ELR (cell line): ENCODE results near the gene DLG5.

ENCODE experiments used
- DNase-seq: peaks from one replicate; pipeline ENCODE4 v3.0.0-alpha.2; 2015; ENCODE audit warnings: low read depth

DLG5 gene

GRCh38 chr10:77889277-77889903, 37.2 kb downstream of the DLG5 start:
- DNase-seq = no peak

DNA sequence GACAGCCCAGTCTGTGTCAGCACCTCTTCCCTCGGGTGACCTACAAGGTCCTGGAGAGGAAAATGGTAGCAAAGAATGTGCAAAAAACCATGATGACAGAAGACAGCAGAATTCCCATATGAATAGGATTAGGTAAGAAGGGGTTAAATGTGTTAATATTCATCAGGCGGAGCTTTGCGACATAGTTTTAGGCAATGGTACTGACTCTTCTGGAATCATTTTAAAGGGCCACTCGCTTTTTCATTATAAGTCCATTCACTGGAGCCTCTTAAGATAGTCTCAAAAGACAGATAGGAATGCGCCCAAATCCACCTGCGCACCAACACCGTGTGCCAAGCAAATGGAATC, 38.2 kb downstream of the DLG5 start:
- no peak for DNase-seq

GRCh38 chr10:77887631-77888355, 38.8 kb downstream of the DLG5 start:
- DNase-seq = no peak

DNA sequence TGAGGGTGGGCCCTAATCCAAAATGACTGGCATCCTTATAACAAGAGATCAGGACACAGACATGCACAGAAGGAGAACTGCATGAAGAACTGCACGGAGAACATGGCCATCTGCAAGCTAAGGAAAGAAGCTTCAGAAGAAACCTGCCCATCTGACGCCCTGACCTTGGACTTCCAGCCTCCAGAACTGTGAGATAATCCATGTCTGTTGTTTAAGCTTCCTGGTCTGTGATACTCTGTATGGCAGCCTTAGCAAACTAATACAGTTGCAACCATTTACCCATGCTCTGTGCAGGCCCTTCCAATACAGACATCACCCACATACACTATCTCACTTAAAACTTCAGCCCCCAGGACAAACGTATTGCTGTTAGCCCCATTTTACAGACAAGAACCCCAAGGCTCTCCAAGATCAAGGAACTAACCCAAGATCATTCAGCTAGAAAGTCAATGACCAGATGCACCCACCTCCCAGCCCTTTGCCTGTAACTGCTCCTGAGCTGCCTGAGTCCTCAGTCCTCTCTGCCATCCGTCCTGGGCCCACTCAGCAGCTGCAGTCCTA, 39.7 kb downstream of the DLG5 start:
- no peak for DNase-seq

- DNase-seq = no peak
Measured at GRCh38 chr10:77884181-77884580, 42.4 kb downstream of the DLG5 start.

- no peak for DNase-seq
Measured at GRCh38 chr10:77881636-77882035, 44.9 kb downstream of the DLG5 start.

DNA sequence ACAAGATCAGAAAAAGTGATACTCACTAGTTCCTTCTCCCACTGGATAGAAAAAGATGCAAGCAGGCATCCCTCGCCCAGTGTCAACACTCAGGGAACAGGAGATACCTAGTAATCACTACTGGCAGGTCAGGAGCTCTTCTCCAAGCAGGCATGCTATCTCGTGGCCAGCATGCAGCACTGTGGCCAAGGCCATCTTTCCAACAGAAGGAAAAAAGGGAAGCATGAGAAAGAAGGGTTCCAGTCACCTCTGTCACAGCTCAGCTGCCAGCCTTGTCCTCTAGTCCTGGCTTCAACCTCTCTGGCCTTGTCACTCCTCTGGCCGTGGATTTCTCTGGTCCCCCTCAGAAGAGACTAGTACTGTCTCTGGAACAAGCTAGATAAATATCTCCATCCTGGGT, 45.3 kb downstream of the DLG5 start:
- DNase-seq = no peak

DNA sequence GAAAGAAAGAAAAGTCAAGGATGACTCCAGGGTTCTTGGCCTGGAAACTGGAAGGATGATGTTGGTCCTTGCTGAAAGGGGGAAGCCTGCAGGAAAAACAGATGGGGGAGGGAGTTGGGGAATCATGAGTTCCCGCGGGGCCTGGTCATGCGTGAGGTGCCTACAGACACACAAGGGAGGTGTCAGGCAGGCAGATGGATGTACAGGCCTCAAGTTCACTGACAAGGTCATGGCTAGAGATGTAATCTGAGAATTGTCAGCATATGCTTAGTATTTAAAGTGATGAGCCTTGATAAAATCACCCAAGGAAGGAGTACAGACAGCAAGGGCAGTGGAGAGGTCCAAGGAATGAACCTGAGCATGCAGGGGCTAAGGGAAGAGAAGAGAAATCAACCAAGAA, 46.8 kb downstream of the DLG5 start:
- no peak for DNase-seq

- no peak for DNase-seq
Measured at GRCh38 chr10:77879065-77879464, 47.5 kb downstream of the DLG5 start.

GRCh38 chr10:77877441-77878344, 48.9 kb downstream of the DLG5 start:
- DNase-seq = no peak

GRCh38 chr10:77875730-77876129, 50.8 kb downstream of the DLG5 start:
- no peak for DNase-seq

- DNase-seq = no peak
Measured at GRCh38 chr10:77874872-77875271, 51.7 kb downstream of the DLG5 start.

GRCh38 chr10:77873536-77874380, 52.8 kb downstream of the DLG5 start:
- peak; percentile 89 for DNase-seq

DNA sequence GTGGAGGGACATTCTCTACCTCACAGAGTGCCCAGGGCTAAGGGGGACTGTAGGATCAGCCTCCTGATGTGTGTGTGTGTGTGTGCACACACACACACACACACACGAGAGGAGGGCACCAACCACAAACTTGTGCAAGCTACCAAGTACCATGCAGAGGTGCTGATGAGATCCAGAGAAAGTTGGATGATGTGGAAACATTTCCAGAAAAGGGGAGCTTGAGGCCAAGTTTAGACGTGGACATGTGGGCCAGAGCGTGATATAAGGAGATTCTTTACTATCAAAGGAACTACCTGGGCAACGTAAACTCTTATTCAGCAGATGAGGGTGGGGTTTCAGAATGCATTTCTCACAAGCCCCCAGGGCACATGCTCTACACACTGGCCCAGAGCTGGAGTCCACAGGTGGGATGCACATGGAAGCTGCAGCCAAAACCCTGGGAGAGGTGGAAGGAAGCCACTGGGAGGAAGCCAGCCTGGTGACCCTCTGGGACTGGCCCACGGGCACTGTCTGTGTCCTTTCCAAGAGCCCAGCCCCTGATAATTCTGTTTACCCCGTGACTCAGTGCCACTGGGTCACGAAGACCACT, 53.5 kb downstream of the DLG5 start:
- DNase-seq = peak; percentile 15

- DNase-seq = no peak
Measured at GRCh38 chr10:77872151-77872946, 54.2 kb downstream of the DLG5 start.

- DNase-seq = no peak
Measured at GRCh38 chr10:77869626-77870420, 56.7 kb downstream of the DLG5 start.

DNA sequence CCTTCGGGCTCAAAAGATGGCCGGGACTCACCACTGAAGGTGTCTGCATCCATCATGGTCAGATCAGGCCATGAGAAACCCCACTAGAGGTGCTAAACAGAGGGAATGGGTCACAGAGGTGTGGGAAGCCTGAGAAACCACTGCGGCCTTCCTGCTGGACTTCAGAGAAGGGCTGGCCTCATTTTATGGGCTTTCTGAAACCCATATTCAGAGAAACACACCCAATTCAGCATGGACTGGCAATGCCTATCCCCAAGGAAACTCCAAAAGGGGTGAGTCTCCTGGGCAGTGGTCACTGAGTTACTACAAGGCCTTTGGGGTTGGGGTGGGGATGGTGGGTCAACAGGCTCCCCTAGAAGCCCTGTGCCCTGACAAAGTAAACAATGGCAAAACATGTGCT, 58.0 kb downstream of the DLG5 start:
- DNase-seq = no peak

DNA sequence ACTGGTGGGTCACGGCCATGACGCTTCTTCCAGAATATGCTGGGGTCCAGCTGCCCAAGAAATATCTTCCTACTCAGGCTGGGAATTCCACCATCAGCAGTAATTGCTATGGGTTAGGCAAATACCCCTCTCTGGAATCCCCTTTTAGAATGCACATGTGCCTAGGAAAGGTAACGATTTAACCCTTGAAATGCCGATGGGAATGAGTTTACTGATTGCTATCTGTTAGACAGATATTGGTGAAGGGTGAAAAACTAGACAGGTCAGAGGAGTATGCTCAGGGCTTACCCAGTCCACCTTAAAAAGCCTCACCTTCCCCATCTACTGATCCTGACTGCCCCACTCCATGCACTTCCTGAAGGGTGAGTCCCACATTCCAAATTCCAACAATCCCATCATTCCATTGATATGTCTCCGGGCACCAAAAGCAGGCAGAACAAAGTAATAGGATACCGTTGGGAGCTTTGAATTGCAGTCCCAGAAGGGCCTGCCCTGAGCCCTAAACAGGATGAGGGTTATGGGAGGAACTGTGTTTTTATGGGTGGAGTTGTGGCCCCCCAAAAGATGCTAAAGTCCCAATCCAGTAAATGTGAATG, 59.3 kb downstream of the DLG5 start:
- DNase-seq = peak; percentile 38

GRCh38 chr10:77866598-77866997, 60.0 kb downstream of the DLG5 start:
- DNase-seq = no peak
